ENCODE results near the gene CPED1.
"Not testable (repeated sequence)": the region's sequence is repeated elsewhere in the genome, so short reads cannot be mapped to it uniquely, and the experiment has no call there.

Gene CPED1

GRCh38 chr7:121113288-121113687, 124.8 kb downstream of the CPED1 start:
- Histone ChIP-seq H3K4me3 (ENCODE audit: low read length) (no peak overlapping the region), H3K9me3 (ENCODE audit: control insufficient read depth, insufficient read depth, low read length) (no peaks in the 10 kb centered on the region), H3K27ac (ENCODE audit: low read length) (no peak overlapping the region), H3K36me3 (ENCODE audit: control insufficient read depth, insufficient read depth, low read length) (no peaks in the 10 kb centered on the region), H3K27me3 (ENCODE audit: control insufficient read depth, insufficient read depth, low read length) (no peaks in the 10 kb centered on the region), H3K4me1 (ENCODE audit: control insufficient read depth, insufficient read depth, low read length) (no peaks in the 10 kb centered on the region)
- no peak for DNase-seq (ENCODE audit: low read depth, low spot score)

- Histone ChIP-seq H3K27ac (ENCODE audit: low read length) (no peak overlapping the region), H3K36me3 (ENCODE audit: control insufficient read depth, insufficient read depth, low read length) (no peaks in the 10 kb centered on the region), H3K4me1 (ENCODE audit: control insufficient read depth, insufficient read depth, low read length) (no peaks in the 10 kb centered on the region), H3K4me3 (ENCODE audit: low read length) (no peak overlapping the region), H3K9me3 (ENCODE audit: control insufficient read depth, insufficient read depth, low read length) (no peaks in the 10 kb centered on the region), H3K27me3 (ENCODE audit: control insufficient read depth, insufficient read depth, low read length) (no peaks in the 10 kb centered on the region)
- DNase-seq (ENCODE audit: low read depth, low spot score): no peak
- no CpG with 5 or more reads among the region's 1 CpG for WGBS (ENCODE audit: insufficient coverage, insufficient read length)
Measured at GRCh38 chr7:121116396-121116795, 127.9 kb downstream of the CPED1 start.

GRCh38 chr7:121119047-121119446, 130.5 kb downstream of the CPED1 start:
- WGBS (ENCODE audit: insufficient coverage, insufficient read length): no CpG with 5 or more reads among the region's 9 CpGs
- Histone ChIP-seq H3K4me1 (ENCODE audit: control insufficient read depth, insufficient read depth, low read length) (no peaks in the 10 kb centered on the region), H3K4me3 (ENCODE audit: low read length) (no peak overlapping the region), H3K9me3 (ENCODE audit: control insufficient read depth, insufficient read depth, low read length) (no peaks in the 10 kb centered on the region), H3K27ac (ENCODE audit: low read length) (no peak overlapping the region), H3K36me3 (ENCODE audit: control insufficient read depth, insufficient read depth, low read length) (no peaks in the 10 kb centered on the region), H3K27me3 (ENCODE audit: control insufficient read depth, insufficient read depth, low read length) (no peaks in the 10 kb centered on the region)
- DNase-seq (ENCODE audit: low read depth, low spot score): no peak

GRCh38 chr7:121123032-121123431, 134.5 kb downstream of the CPED1 start:
- Histone ChIP-seq H3K9me3 (ENCODE audit: control insufficient read depth, insufficient read depth, low read length) (no peaks in the 10 kb centered on the region), H3K4me3 (ENCODE audit: low read length) (no peak overlapping the region), H3K36me3 (ENCODE audit: control insufficient read depth, insufficient read depth, low read length) (no peaks in the 10 kb centered on the region), H3K27me3 (ENCODE audit: control insufficient read depth, insufficient read depth, low read length) (no peaks in the 10 kb centered on the region), H3K27ac (ENCODE audit: low read length) (no peak overlapping the region), H3K4me1 (ENCODE audit: control insufficient read depth, insufficient read depth, low read length) (no peaks in the 10 kb centered on the region)
- WGBS (ENCODE audit: insufficient coverage, insufficient read length): no CpG with 5 or more reads among the region's 2 CpGs
- no peak for DNase-seq (ENCODE audit: low read depth, low spot score)

- H3K9me3 ChIP-seq (ENCODE audit: control insufficient read depth, insufficient read depth, low read length); H3K36me3 ChIP-seq (ENCODE audit: control insufficient read depth, insufficient read depth, low read length); H3K27me3 ChIP-seq (ENCODE audit: control insufficient read depth, insufficient read depth, low read length); DNase-seq (ENCODE audit: low read depth, low spot score); H3K4me3 ChIP-seq (ENCODE audit: low read length); H3K4me1 ChIP-seq (ENCODE audit: control insufficient read depth, insufficient read depth, low read length); H3K27ac ChIP-seq (ENCODE audit: low read length): not testable (repeated sequence)
- WGBS (ENCODE audit: insufficient coverage, insufficient read length): no CpG with 5 or more reads among the region's 1 CpG
Measured at GRCh38 chr7:121125454-121125853, 136.9 kb downstream of the CPED1 start.

- H3K4me1 ChIP-seq (ENCODE audit: control insufficient read depth, insufficient read depth, low read length): no peaks in the 10 kb centered on the region
- H3K27me3 ChIP-seq (ENCODE audit: control insufficient read depth, insufficient read depth, low read length): no peaks in the 10 kb centered on the region
- no peak overlapping the region for H3K27ac ChIP-seq (ENCODE audit: low read length)
- no peak for DNase-seq (ENCODE audit: low read depth, low spot score)
- H3K4me3 ChIP-seq (ENCODE audit: low read length): no peak overlapping the region
- no peaks in the 10 kb centered on the region for H3K36me3 ChIP-seq (ENCODE audit: control insufficient read depth, insufficient read depth, low read length)
- WGBS (ENCODE audit: insufficient coverage, insufficient read length): no CpG with 5 or more reads among the region's 1 CpG
- H3K9me3 ChIP-seq (ENCODE audit: control insufficient read depth, insufficient read depth, low read length): no peaks in the 10 kb centered on the region
Measured at GRCh38 chr7:121126201-121126600, 137.7 kb downstream of the CPED1 start.

GRCh38 chr7:121126801-121127534, 138.5 kb downstream of the CPED1 start:
- DNase-seq (ENCODE audit: low read depth, low spot score): no peak
- no peaks in the 10 kb centered on the region for H3K9me3 ChIP-seq (ENCODE audit: control insufficient read depth, insufficient read depth, low read length)
- no peaks in the 10 kb centered on the region for H3K27me3 ChIP-seq (ENCODE audit: control insufficient read depth, insufficient read depth, low read length)
- WGBS (ENCODE audit: insufficient coverage, insufficient read length): no CpG with 5 or more reads among the region's 3 CpGs
- no peaks in the 10 kb centered on the region for H3K4me1 ChIP-seq (ENCODE audit: control insufficient read depth, insufficient read depth, low read length)
- no peak overlapping the region for H3K4me3 ChIP-seq (ENCODE audit: low read length)
- no peak overlapping the region for H3K27ac ChIP-seq (ENCODE audit: low read length)
- no peaks in the 10 kb centered on the region for H3K36me3 ChIP-seq (ENCODE audit: control insufficient read depth, insufficient read depth, low read length)

GRCh38 chr7:121132940-121133339, 144.4 kb downstream of the CPED1 start:
- Histone ChIP-seq H3K4me1 (ENCODE audit: control insufficient read depth, insufficient read depth, low read length) (no peaks in the 10 kb centered on the region), H3K36me3 (ENCODE audit: control insufficient read depth, insufficient read depth, low read length) (no peaks in the 10 kb centered on the region), H3K9me3 (ENCODE audit: control insufficient read depth, insufficient read depth, low read length) (no peaks in the 10 kb centered on the region), H3K27ac (ENCODE audit: low read length) (no peak overlapping the region), H3K4me3 (ENCODE audit: low read length) (no peak overlapping the region), H3K27me3 (ENCODE audit: control insufficient read depth, insufficient read depth, low read length) (no peaks in the 10 kb centered on the region)
- no peak for DNase-seq (ENCODE audit: low read depth, low spot score)
- WGBS (ENCODE audit: insufficient coverage, insufficient read length): no CpG with 5 or more reads among the region's 1 CpG

GRCh38 chr7:121133444-121133843, 144.9 kb downstream of the CPED1 start:
- Histone ChIP-seq H3K27ac (ENCODE audit: low read length) (no peak overlapping the region), H3K4me3 (ENCODE audit: low read length) (no peak overlapping the region), H3K36me3 (ENCODE audit: control insufficient read depth, insufficient read depth, low read length) (no peaks in the 10 kb centered on the region), H3K9me3 (ENCODE audit: control insufficient read depth, insufficient read depth, low read length) (no peaks in the 10 kb centered on the region), H3K27me3 (ENCODE audit: control insufficient read depth, insufficient read depth, low read length) (no peaks in the 10 kb centered on the region), H3K4me1 (ENCODE audit: control insufficient read depth, insufficient read depth, low read length) (no peaks in the 10 kb centered on the region)
- DNase-seq (ENCODE audit: low read depth, low spot score): no peak
- WGBS (ENCODE audit: insufficient coverage, insufficient read length): no CpG with 5 or more reads among the region's 3 CpGs

GRCh38 chr7:121137580-121137979, 149.1 kb downstream of the CPED1 start:
- H3K27me3 ChIP-seq (ENCODE audit: control insufficient read depth, insufficient read depth, low read length): no peaks in the 10 kb centered on the region
- 100% methylated on average over 1 of the region's 2 CpGs for WGBS (ENCODE audit: insufficient coverage, insufficient read length)
- no peaks in the 10 kb centered on the region for H3K4me1 ChIP-seq (ENCODE audit: control insufficient read depth, insufficient read depth, low read length)
- no peak overlapping the region for H3K4me3 ChIP-seq (ENCODE audit: low read length)
- no peak overlapping the region for H3K27ac ChIP-seq (ENCODE audit: low read length)
- no peaks in the 10 kb centered on the region for H3K9me3 ChIP-seq (ENCODE audit: control insufficient read depth, insufficient read depth, low read length)
- no peak for DNase-seq (ENCODE audit: low read depth, low spot score)
- no peaks in the 10 kb centered on the region for H3K36me3 ChIP-seq (ENCODE audit: control insufficient read depth, insufficient read depth, low read length)

- no peaks in the 10 kb centered on the region for H3K4me1 ChIP-seq (ENCODE audit: control insufficient read depth, insufficient read depth, low read length)
- H3K36me3 ChIP-seq (ENCODE audit: control insufficient read depth, insufficient read depth, low read length): no peaks in the 10 kb centered on the region
- 100% methylated on average over 1 of the region's 8 CpGs for WGBS (ENCODE audit: insufficient coverage, insufficient read length)
- H3K9me3 ChIP-seq (ENCODE audit: control insufficient read depth, insufficient read depth, low read length): no peaks in the 10 kb centered on the region
- no peak overlapping the region for H3K4me3 ChIP-seq (ENCODE audit: low read length)
- H3K27me3 ChIP-seq (ENCODE audit: control insufficient read depth, insufficient read depth, low read length): no peaks in the 10 kb centered on the region
- DNase-seq (ENCODE audit: low read depth, low spot score): no peak
- H3K27ac ChIP-seq (ENCODE audit: low read length): no peak overlapping the region
Measured at GRCh38 chr7:121138262-121138933, 149.9 kb downstream of the CPED1 start.

All from iPS DF 6.9 (cell line).